Liver (tissue), 9 donors: ENCODE results near the gene IL1RAP. TPM values are rescaled to one million over a fixed set of nuclear protein-coding genes. Genes with fewer than 3 reads are reported as not detected.

Source experiments
- DNase-seq: peaks from one replicate; pipeline ENCODE4 v3.0.0-alpha.2; 2017; ENCODE audit warnings: low spot score
- H3K27ac ChIP-seq, 2 donors: one replicate each; pipeline ENCODE4 v1.7.0; 2013; ENCODE audit warnings: inconsistent platforms in 2 of 2, low read length in 2 of 2, control low read depth in 1 of 2, low read depth in 1 of 2, mild to moderate bottlenecking in 1 of 2
- H3K27me3 ChIP-seq, 4 donors: one replicate each; pipeline versions ENCODE4 v1.6.1 to v1.7.0; 2013; ENCODE audit warnings: low read length in 3 of 4, inconsistent platforms in 1 of 4, mild to moderate bottlenecking in 1 of 4, moderate library complexity in 1 of 4; ENCODE audit not compliant: control insufficient read depth in 4 of 4, insufficient read depth in 4 of 4
- H3K36me3 ChIP-seq, 4 donors: one replicate each; pipeline versions ENCODE4 v1.6.1 to v1.7.0; 2013; ENCODE audit warnings: low read length in 3 of 4, mild to moderate bottlenecking in 3 of 4, low read depth in 1 of 4, moderate library complexity in 1 of 4; ENCODE audit not compliant: control insufficient read depth in 4 of 4, insufficient read depth in 3 of 4
- H3K4me1 ChIP-seq, 4 donors: one replicate each; pipeline versions ENCODE4 v1.6.1 to v1.7.0; 2013; ENCODE audit warnings: low read length in 3 of 4, mild to moderate bottlenecking in 3 of 4, moderate library complexity in 1 of 4; ENCODE audit not compliant: control insufficient read depth in 4 of 4, insufficient read depth in 4 of 4
- H3K4me3 ChIP-seq, 3 donors: one replicate each; pipeline versions ENCODE4 v1.6.1 to v1.7.0; 2013; ENCODE audit warnings: low read length in 3 of 3, control low read depth in 1 of 3, low read depth in 1 of 3, mild to moderate bottlenecking in 1 of 3
- H3K9ac ChIP-seq, 2 donors: one replicate each; pipeline ENCODE4 v1.7.0; 2013; ENCODE audit warnings: low read length in 2 of 2, mild to moderate bottlenecking in 2 of 2, moderate library complexity in 2 of 2, control low read depth in 1 of 2, low read depth in 1 of 2
- H3K9me3 ChIP-seq, 4 donors: one replicate each; pipeline versions ENCODE4 v1.6.1 to v1.7.0; 2013; ENCODE audit warnings: low read length in 3 of 4; ENCODE audit not compliant: control insufficient read depth in 4 of 4
- ATF3 ChIP-seq: IDR thresholded peaks from 2 replicates; pipeline ENCODE4 v1.6.1; 2016; ENCODE audit warnings: antibody characterized with exemption
- CTCF ChIP-seq: fragments of 150-350 bp; IDR thresholded peaks from 2 replicates; pipeline ENCODE4 v1.5.1; 2017; ENCODE audit warnings: improper control_type of control experiment, low read depth, low read length; ENCODE audit not compliant: missing input control
- EGR1 ChIP-seq, 2 donors: IDR thresholded peaks; 2 replicates each; pipeline ENCODE4 v1.6.1; 2016 to 2018; ENCODE audit warnings: antibody characterized with exemption in 2 of 2, low read depth in 2 of 2
- FOXA1 ChIP-seq: IDR thresholded peaks from 2 replicates; pipeline ENCODE4 v1.6.1; 2016; ENCODE audit warnings: antibody characterized with exemption
- GABPA ChIP-seq, 2 donors: IDR thresholded peaks in 1 of 2; conservative IDR thresholded peaks in 1 of 2; 2 replicates each; pipeline ENCODE4 v1.6.1; 2016; ENCODE audit warnings: antibody characterized with exemption in 2 of 2, mild to moderate bottlenecking in 1 of 2, moderate library complexity in 1 of 2
- HNF4A ChIP-seq, 2 donors: conservative IDR thresholded peaks; 2 replicates each; pipeline ENCODE4 v1.6.1; 2016; ENCODE audit warnings: antibody characterized with exemption in 2 of 2, mild to moderate bottlenecking in 2 of 2
- HNF4G ChIP-seq: IDR thresholded peaks from 2 replicates; pipeline ENCODE4 v1.6.1; 2016; ENCODE audit warnings: antibody characterized with exemption
- JUND ChIP-seq, 2 donors: IDR thresholded peaks; 2 replicates each; pipeline ENCODE4 v1.6.1; 2016; ENCODE audit warnings: antibody characterized with exemption in 2 of 2
- NR2F2 ChIP-seq: IDR thresholded peaks from 2 replicates; pipeline ENCODE4 v1.6.1; 2016; ENCODE audit warnings: antibody characterized with exemption
- RXRA ChIP-seq, 2 donors: IDR thresholded peaks; 2 replicates each; pipeline ENCODE4 v1.6.1; 2017 to 2018; ENCODE audit warnings: antibody characterized with exemption in 2 of 2, mild to moderate bottlenecking in 1 of 2
- SP1 ChIP-seq: IDR thresholded peaks from 2 replicates; pipeline ENCODE4 v1.6.1; 2018; ENCODE audit warnings: antibody characterized with exemption, mild to moderate bottlenecking
- TAF1 ChIP-seq: conservative IDR thresholded peaks from 2 replicates; pipeline ENCODE4 v1.6.1; 2016; ENCODE audit warnings: antibody characterized with exemption, mild to moderate bottlenecking
- YY1 ChIP-seq: IDR thresholded peaks from 2 replicates; pipeline ENCODE4 v1.6.1; 2016; ENCODE audit warnings: antibody characterized with exemption, mild to moderate bottlenecking
- ZBTB33 ChIP-seq: IDR thresholded peaks from 2 replicates; pipeline ENCODE4 v1.6.1; 2016; ENCODE audit warnings: antibody characterized with exemption
- WGBS: extraction: QIAGEN DNeasy Blood & Tissue Kit; methylation state at CpG from one replicate; pipeline ENCODE4 v1.1.7; 2013; 5-methylcytosine and 5-hydroxymethylcytosine counted together
- polyA plus RNA-seq, 2 donors: library from polyadenylated mRNA; stranded (reverse) in 1 of 2; unstranded in 1 of 2; fragments of 200-250 nt in 1 of 2; fragments of >200 nt in 1 of 2; fragmentation: Nextera tagmentation in 1 of 2; extraction: Ambion mirVana in 1 of 2; gene quantifications; one replicate each; pipeline versions ENCODE4 v1.2.1 to v1.2.3, GENCODE V29; 2013 to 2015
- total RNA-seq, 2 donors: library from RNA; depleted of rRNA; stranded (reverse); fragments of >200 nt; gene quantifications; one replicate each; pipeline ENCODE4 v1.2.3, GENCODE V29; 2014
- TF ChIP-seq, protein P1 (sequence below): IDR thresholded peaks from 2 replicates; pipeline ENCODE4 v1.6.1; 2016; ENCODE audit warnings: antibody characterized with exemption
- TF ChIP-seq, protein P2 (sequence below): IDR thresholded peaks from 2 replicates; pipeline ENCODE4 v1.6.1; 2016; ENCODE audit warnings: antibody characterized with exemption, mild to moderate bottlenecking
- donor health status: healthy.
- donor health status: healthy.
- donor health status: healthy.
- donor health status: healthy.
- donor health status: healthy.

IL1RAP gene
- total and polyA plus RNA-seq, 4 donors = 53.7 to 230 (median 71.6) TPM

DNA sequence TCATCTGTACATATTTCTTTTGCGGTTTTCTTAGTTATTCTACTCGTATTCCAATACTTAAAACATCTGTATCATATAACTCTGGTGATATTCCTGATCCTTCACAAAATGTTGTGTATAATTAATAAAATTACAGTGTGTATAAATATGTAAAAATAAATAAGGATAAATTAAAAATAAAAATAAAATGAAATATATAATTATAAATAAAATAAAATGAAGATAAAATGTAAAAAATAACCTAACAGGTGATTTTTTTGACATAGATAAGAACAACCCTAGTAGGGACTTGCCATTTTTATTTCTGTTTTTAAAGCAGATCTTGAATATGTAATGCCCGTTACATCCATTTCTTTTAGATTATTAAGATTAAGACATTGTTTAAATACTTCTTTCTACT, 25.6 kb downstream of the IL1RAP start:
- Histone ChIP-seq H3K27me3 (no peaks in the 10 kb centered on the region), H3K4me1 (peaks cover 13 to 55% (median 41%) of the 10 kb centered on the region in 4 donors), H3K36me3 (peaks cover 0 to 10% (median 0%) of the 10 kb centered on the region in 4 donors), H3K4me3 (no peak overlapping the region), H3K9ac (no peak overlapping the region), H3K9me3 (no peaks in the 10 kb centered on the region), H3K27ac (no peak overlapping the region)
- DNase-seq = no peak
- TF ChIP-seq ATF3 (no peak), TAF1 (no peak), YY1 (no peak), GABPA (IDR thresholded peaks at IDR 0.05 in 1 of 2, conservative IDR thresholded peaks at IDR 0.05 in 1 of 2) (no peak), HNF4A (conservative IDR thresholded peaks at IDR 0.05) (no peak), SP1 (no peak), CTCF (no peak), RXRA (IDR thresholded peaks at IDR 0.05) (no peak), JUND (IDR thresholded peaks at IDR 0.05) (no peak), HNF4G (no peak), FOXA1 (no peak), EGR1 (IDR thresholded peaks at IDR 0.05; ENCODE audit: low read depth in 2 of 2) (no peak), ZBTB33 (no peak), NR2F2 (no peak)
- TF ChIP-seq, protein P1, sequence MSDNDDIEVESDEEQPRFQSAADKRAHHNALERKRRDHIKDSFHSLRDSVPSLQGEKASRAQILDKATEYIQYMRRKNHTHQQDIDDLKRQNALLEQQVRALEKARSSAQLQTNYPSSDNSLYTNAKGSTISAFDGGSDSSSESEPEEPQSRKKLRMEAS = no peak
- TF ChIP-seq, protein P2, sequence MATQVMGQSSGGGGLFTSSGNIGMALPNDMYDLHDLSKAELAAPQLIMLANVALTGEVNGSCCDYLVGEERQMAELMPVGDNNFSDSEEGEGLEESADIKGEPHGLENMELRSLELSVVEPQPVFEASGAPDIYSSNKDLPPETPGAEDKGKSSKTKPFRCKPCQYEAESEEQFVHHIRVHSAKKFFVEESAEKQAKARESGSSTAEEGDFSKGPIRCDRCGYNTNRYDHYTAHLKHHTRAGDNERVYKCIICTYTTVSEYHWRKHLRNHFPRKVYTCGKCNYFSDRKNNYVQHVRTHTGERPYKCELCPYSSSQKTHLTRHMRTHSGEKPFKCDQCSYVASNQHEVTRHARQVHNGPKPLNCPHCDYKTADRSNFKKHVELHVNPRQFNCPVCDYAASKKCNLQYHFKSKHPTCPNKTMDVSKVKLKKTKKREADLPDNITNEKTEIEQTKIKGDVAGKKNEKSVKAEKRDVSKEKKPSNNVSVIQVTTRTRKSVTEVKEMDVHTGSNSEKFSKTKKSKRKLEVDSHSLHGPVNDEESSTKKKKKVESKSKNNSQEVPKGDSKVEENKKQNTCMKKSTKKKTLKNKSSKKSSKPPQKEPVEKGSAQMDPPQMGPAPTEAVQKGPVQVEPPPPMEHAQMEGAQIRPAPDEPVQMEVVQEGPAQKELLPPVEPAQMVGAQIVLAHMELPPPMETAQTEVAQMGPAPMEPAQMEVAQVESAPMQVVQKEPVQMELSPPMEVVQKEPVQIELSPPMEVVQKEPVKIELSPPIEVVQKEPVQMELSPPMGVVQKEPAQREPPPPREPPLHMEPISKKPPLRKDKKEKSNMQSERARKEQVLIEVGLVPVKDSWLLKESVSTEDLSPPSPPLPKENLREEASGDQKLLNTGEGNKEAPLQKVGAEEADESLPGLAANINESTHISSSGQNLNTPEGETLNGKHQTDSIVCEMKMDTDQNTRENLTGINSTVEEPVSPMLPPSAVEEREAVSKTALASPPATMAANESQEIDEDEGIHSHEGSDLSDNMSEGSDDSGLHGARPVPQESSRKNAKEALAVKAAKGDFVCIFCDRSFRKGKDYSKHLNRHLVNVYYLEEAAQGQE = no peak
- whole genome bisulfite sequencing = 98% methylated on average over 3 of the region's 3 CpGs

DNA sequence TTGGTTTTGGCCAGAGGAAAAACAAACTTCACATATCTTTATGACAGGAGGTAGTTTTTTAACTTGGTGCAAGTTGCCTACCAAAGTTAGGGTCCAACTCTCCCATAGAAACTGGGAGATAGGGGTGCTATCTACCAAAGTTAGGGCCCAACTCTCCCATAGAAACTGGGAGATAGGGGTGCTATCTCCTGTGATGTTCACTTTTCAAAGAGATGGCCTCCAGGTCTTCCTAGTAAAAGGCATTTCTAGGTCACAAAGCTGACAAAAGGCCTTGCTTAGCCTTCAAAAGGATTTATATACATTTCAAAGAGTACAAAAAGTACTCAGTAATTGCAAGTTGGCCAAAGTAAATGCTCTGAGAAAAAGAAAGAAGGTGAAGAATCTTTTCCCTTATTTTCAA, 27.1 kb downstream of the IL1RAP start:
- peaks cover 0 to 5% (median 0%) of the 10 kb centered on the region in 4 donors for H3K36me3 ChIP-seq
- DNase-seq = no peak
- peaks cover 9 to 59% (median 45%) of the 10 kb centered on the region in 4 donors for H3K4me1 ChIP-seq
- TF ChIP-seq GABPA (IDR thresholded peaks at IDR 0.05 in 1 of 2, conservative IDR thresholded peaks at IDR 0.05 in 1 of 2) (no peak), JUND (IDR thresholded peaks at IDR 0.05) (no peak), ZBTB33 (no peak), HNF4G (no peak), ATF3 (no peak), TAF1 (no peak), RXRA (IDR thresholded peaks at IDR 0.05) (no peak)
- TF ChIP-seq, protein P1 = no peak
- TF ChIP-seq, protein P2 = no peak
- no peak overlapping the region for H3K4me3 ChIP-seq
- peak overlapping the region; percentile 40 to 56 for H3K27ac ChIP-seq
- H3K9me3 ChIP-seq = no peaks in the 10 kb centered on the region
- H3K27me3 ChIP-seq = no peaks in the 10 kb centered on the region
- H3K9ac ChIP-seq = peak overlapping the region in 1 of 2 donors; percentile 7
